ENCODE data around the gene PRPF6. TPM values are rescaled to one million over a fixed set of nuclear protein-coding genes. Genes with fewer than 3 reads are reported as not detected.
A peak's percentile ranks its signal among the peaks of the same experiment; 100 is the strongest.

Gene PRPF6
- total RNA-seq, 2 experiments from 2014 or later = 64.5 to 64.6 TPM

DNA sequence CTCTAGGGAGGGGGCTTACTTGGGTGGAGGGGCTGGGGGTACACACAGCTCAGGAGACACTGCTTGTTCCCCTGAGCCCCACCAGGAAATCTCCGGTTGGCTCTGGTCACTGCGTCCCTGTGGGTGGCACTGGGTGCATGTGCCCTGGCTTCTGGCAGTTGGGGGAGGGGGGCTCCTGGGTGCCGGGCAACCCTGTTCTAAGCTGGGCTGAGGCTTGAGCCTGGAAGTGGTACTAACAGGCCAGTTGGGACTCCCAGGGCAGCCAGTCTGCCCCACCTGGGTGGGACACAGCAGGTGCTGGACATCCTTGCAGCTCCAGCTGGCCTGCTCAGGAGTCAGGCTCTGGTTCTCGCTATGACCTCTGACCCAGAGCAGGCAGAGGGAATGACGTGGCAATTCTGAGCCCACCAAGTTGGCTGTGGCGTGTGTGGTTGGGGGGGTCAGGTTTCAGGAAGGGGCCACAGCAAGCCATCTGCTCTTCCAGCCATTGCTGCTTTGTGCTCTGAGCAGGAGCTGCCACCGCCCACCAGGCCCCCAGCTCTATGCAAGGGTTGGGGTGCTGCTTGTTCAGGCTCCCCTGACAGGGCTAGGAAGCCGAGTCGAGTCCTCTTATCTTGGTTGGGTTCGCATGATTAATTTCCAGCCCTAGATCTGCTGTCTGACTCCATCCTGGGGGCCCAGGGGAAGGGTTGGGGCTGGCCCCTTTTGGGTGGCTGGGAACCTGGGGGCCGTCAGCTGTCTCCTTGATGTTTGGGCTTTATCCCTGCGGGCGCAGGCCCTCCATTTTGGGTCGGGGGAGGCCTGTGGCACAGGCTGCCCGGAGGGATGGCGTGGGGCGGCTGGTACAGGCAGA, 55.6 kb downstream of the PRPF6 start:
- Mint-ChIP-seq H3K27me3 (peaks cover 3% of the 10 kb centered on the region), H3K36me3 (peaks cover 13% of the 10 kb centered on the region), H3K4me3 (no peak overlapping the region), H3K9me3 (no peaks in the 10 kb centered on the region), H3K27ac (peak overlapping the region; percentile 80), H3K4me1 (peaks cover 53% of the 10 kb centered on the region)
- DNase-seq = no peak

DNA sequence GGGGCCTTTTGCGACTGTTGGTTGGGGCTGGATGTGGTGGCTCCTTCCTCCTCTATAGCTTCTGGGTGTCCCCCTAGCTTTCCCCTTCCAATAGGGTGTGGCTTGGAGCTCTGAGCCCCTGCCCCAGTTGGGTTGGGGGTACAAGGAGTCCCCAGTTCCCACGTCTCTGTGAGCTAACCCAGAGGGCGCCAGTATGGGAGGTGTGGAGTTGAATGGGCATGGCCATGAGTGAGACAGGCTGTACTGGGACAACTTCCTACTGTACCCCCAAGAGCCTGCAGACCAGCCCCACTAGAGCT, 56.2 kb downstream of the PRPF6 start:
- Mint-ChIP-seq H3K27ac (peak overlapping the region; percentile 80), H3K27me3 (peaks cover 3% of the 10 kb centered on the region), H3K4me1 (peaks cover 54% of the 10 kb centered on the region), H3K36me3 (peaks cover 13% of the 10 kb centered on the region), H3K9me3 (no peaks in the 10 kb centered on the region), H3K4me3 (no peak overlapping the region)
- DNase-seq = no peak

DNA sequence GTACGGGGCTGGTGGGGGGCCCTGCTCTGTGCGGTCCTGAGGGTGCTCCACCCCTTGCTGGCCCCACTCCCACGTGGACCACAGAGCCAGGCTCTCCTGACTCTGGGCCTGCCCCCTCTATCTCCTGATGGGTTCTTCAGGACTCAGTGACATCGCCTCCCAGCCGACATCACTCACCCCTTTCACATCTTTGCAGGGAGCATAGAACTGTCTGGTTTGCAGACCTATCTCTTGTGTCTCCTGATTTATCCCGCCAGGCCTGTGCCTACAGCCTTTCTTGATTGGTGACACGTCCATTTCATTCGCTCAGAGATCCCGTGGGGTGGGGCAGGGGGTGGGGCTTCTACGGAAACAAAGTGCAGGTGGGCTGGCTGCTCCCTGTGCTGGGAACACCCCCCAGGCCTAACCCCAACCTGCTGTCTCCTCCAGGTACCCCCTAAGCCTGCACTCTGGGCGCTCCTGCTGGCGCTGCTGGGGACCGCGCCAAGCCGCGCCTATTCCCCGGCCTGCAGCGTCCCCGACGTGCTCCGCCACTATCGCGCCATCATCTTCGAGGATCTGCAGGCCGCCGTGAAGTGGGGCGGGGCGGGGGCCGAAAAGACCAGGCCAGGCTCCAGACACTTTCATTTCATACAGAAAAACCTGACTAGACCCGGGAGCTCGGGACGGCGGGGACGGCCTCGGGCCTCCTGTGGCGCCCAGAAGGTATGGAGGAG, 56.7 kb downstream of the PRPF6 start:
- Mint-ChIP-seq H3K4me3 (peak overlapping the region; percentile 40), H3K36me3 (peaks cover 11% of the 10 kb centered on the region), H3K27ac (peak overlapping the region; percentile 45), H3K9me3 (no peaks in the 10 kb centered on the region), H3K27me3 (peaks cover 3% of the 10 kb centered on the region), H3K4me1 (peaks cover 55% of the 10 kb centered on the region)
- DNase-seq = no peak

DNA sequence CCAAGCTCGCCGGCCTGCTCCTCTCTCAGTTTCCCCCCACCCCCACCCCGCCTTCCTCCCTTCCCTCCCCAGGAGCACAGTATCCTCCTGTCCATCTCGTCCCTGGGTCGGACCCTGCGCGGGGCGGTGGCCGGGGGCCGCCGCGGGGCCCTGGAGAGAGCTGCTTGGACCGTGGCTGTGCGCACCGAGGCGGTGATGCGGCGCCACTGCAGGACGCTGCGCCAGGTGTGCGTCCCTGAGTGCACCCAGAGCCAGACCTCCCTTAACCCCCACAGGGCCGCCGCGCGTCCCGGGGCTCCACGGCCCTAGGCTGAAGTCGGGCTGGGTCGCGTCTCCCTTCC, 57.3 kb downstream of the PRPF6 start:
- Mint-ChIP-seq H3K4me1 (peaks cover 55% of the 10 kb centered on the region), H3K36me3 (peaks cover 11% of the 10 kb centered on the region), H3K27me3 (peaks cover 3% of the 10 kb centered on the region), H3K9me3 (no peaks in the 10 kb centered on the region), H3K27ac (no peak overlapping the region), H3K4me3 (no peak overlapping the region)
- peak; percentile 46 for DNase-seq

DNA sequence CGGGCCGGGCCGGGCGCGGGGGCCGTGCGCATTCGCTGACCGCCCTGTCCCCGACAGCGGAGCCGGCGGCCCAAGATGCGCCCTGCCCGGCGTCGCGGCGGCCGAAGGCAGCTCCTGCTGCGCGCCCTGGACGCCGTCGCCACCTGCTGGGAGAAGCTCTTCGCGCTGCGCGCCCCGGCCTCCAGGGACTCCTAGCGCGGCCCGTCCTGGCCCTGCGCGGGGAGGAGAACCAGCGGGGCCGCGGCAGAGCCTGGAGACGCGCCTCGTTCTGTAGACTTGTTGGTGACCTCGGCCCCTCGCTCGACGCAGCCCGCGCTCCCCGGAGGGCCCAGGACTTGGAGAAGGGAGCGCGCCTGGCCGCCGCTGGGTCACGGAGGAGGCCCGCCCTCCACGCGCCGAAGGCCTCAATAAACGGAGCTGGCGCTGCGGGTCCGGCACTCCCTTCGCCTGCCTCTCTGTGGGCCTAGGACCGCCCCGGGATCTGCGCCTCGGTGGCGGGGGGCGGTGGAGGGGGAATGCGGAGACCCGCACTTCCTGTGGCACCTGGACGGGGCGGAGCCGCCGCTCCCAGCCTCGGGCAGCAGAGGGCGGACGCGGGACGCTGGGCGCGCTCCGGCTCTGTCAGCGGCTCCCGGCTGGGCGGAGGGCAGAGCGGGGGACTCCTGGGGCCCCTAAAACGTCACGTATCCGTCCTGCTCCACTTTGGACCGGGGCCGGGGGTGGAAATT, 57.8 kb downstream of the PRPF6 start:
- DNase-seq = peak; percentile 85
- no peaks in the 10 kb centered on the region for H3K9me3 Mint-ChIP-seq
- H3K4me1 Mint-ChIP-seq = peaks cover 54% of the 10 kb centered on the region
- peaks cover 7% of the 10 kb centered on the region for H3K36me3 Mint-ChIP-seq
- H3K4me3 Mint-ChIP-seq = peak overlapping the region; percentile 65
- no peak overlapping the region for H3K27ac Mint-ChIP-seq
- peaks cover 3% of the 10 kb centered on the region for H3K27me3 Mint-ChIP-seq

DNA sequence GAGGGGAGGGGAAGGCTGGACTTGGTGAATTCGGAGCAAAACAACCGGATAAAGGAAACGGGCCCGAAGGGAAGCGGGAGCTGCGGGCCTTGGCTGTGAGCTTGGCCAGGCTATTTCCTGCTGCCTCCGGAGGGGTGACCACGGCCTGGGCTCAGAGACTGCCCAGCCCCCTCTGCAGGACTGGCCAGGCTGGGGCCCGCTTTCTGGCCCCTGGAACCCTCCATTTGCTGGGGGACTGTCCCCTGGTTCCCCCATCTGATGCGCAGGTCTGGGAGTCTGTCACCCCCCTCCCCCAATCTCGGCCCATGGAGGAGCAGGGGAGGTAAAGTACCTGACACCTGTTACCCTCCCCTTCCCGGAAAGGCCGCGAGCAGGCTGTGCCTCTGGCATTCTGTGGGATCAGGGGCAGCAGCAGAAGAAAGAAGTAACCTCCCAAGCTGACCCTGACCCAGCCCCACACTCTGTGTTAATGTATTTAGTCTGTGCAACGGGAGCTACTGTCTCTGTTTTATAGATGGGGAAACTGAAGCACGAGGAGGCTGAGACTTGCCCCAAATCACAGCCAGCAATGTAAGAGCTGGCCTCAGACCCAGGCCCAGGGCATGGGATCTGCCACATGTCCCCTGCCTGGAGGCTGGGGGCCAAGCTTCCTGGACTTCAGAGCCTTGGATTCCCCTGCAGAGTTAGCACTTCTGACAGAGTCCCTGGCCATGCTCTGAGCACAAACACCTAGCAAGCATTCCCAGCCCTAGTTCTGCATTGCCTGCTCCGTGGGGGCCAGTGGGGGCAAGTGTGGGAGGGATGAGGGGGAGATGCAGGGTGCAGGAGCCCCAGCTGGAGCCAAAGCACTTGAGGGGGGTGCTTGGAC, 58.6 kb downstream of the PRPF6 start:
- Mint-ChIP-seq H3K36me3 (peaks cover 2% of the 10 kb centered on the region), H3K4me3 (peak overlapping the region; percentile 65), H3K9me3 (no peaks in the 10 kb centered on the region), H3K4me1 (peaks cover 47% of the 10 kb centered on the region), H3K27ac (no peak overlapping the region), H3K27me3 (peaks cover 3% of the 10 kb centered on the region)
- DNase-seq = no peak

DNA sequence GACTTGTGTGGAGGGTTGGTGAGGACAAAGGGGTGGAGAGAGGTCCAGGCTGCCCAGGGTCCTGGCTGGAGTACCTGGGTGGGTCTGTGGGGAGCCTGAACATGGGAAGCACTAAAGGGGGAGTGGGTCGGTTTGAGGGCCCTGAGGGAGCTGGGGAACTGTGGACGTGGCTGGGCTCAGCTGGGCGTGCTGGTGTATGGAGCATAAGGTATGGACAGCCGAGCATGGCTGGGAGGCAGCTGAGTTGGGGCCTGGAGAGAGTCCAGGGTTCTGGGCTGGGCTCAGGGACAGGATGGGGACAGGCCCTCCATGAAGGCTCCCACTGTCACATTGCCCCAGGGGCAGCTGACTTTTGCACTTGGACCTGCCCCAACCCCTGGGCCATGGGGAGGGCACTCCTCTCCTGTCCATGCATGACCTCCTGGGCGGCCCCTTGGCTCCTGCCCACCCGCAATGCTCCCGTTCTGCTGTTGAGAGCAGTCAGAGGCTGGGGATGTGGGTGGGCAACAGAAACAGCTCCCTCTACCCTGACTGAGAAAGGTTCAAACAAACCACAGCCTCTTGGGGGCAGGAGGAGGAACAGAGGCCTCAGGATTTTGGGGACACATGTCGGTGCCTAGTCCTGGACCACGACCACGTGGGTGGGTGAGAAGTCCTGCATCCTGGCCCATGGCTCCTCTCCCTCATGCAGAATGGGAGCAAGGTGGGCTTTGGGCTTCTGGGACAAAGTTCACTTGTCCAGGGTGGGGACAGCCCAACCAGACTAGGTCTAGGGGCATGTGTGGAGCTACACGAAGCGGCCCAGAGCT, 59.5 kb downstream of the PRPF6 start:
- Mint-ChIP-seq H3K4me3 (no peak overlapping the region), H3K9me3 (no peaks in the 10 kb centered on the region), H3K27me3 (peaks cover 3% of the 10 kb centered on the region), H3K36me3 (peaks cover 2% of the 10 kb centered on the region), H3K27ac (no peak overlapping the region), H3K4me1 (peaks cover 39% of the 10 kb centered on the region)
- DNase-seq = no peak

DNA sequence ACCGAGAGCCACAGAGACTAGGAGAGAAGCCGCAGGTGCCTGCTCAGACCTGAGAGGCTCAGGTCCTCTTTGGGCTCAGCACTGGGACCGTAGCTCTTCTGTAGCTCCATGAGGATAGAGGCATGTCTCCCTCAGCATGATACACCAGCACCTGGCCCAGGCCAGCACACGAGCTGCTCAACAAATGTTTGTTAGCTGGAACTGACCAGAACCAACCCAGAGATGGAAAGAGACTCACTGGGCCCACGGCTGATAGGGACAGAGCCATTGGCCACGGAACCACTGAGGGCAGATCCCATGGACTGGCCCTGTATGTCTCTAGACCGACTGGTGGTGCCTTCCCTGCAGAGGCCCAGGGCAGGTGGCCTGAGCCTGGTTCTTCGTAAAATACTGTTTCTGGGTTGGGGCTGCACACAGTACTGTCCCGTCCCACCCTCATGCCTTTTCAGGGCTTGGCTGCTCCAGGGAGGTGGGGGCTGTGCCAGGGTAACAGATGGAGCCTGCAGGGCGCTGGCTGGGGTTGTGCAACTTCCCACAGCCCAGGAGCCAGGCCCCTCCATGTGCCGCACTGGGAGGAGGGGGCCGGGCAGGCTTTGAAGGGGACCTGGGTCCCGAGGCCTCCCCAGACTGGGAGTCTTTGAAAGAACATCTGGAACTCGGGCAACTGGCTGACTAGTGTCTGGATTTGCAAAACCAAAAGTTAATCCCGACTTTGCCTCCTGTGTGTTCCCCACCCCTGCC, 60.3 kb downstream of the PRPF6 start:
- Mint-ChIP-seq H3K36me3 (peaks cover 2% of the 10 kb centered on the region), H3K27ac (peak overlapping the region; percentile 59), H3K9me3 (no peaks in the 10 kb centered on the region), H3K4me1 (peaks cover 36% of the 10 kb centered on the region), H3K4me3 (peak overlapping the region; percentile 83), H3K27me3 (peaks cover 4% of the 10 kb centered on the region)
- DNase-seq = no peak

DNA sequence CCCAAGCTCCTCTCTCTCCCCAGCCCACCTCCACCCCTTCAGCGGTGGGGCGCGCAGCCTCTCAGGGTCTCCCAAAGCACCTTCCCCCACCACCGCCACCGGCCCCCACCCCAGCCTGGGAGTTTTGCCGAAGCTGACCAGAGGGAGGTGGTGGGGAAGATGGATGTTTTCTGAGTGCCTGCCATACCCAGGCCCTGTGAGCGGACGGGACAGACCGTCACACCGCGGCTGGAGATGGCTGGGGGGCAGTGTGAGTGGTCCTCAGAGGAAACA, 60.8 kb downstream of the PRPF6 start:
- H3K27ac Mint-ChIP-seq = no peak overlapping the region
- peaks cover 2% of the 10 kb centered on the region for H3K36me3 Mint-ChIP-seq
- H3K4me1 Mint-ChIP-seq = peaks cover 31% of the 10 kb centered on the region
- H3K9me3 Mint-ChIP-seq = no peaks in the 10 kb centered on the region
- H3K4me3 Mint-ChIP-seq = peak overlapping the region; percentile 83
- no peak for DNase-seq
- peaks cover 9% of the 10 kb centered on the region for H3K27me3 Mint-ChIP-seq

DNA sequence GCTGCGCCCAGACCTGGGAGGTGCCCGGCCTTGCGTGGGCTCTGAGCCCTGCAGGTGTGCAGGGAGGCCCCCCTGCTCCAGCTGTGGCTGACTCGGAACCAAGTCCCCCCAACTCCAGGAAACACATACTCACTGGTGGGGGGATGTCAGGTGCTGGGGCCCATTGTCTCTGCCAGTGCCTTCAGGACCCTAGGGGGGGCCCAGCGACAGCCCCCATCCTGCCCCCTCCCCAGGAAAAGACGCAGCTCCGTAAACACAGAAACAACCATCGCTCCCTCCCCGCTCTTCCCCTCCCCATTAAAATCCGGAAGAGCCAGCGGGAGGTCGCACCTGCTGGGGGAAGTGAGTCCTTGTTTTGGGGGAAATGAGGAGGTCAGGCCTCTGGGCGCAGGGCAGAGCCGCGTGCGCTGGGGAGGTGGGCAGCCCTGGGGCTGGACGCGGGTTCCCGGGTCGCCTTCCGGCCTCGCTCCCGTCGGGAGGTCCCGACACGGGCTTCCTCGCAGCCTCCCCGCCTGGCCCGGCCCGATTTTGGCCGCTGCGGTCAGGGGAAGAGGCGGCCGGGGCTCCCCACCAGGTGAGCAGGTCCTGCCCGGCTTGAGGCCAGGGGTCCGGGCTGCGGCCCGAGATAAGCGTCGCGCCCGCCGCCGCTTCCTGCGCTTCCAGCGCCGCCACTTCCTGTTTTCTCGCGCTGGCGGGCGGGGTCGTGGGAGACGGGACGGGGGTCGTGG, 61.3 kb downstream of the PRPF6 start:
- H3K4me1 Mint-ChIP-seq = peaks cover 26% of the 10 kb centered on the region
- no peaks in the 10 kb centered on the region for H3K9me3 Mint-ChIP-seq
- H3K36me3 Mint-ChIP-seq = peaks cover 2% of the 10 kb centered on the region
- peaks cover 14% of the 10 kb centered on the region for H3K27me3 Mint-ChIP-seq
- H3K27ac Mint-ChIP-seq = peak overlapping the region; percentile 84
- H3K4me3 Mint-ChIP-seq = peak overlapping the region; percentile 83
- no peak for DNase-seq

DNA sequence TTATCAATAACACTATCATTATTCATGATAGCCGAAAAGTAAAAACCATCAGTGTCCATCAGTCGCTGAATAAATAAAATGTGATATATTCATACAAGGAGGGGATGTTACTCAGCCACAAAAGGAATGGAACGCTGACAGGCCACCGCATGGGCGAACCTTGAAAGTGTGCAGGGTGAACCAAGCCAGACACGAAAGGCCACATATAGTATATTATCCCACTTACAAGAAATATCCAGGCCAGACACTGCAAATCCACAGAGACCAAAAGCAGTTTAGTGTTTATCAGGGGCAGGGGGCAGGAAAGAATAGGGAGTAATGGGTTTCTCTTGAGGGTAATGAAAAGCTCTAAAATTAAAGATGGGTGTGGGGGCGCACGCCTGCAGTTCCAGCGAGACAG, 62.8 kb downstream of the PRPF6 start:
- no peak overlapping the region for H3K27ac Mint-ChIP-seq
- H3K36me3 Mint-ChIP-seq = no peaks in the 10 kb centered on the region
- H3K4me1 Mint-ChIP-seq = peaks cover 19% of the 10 kb centered on the region
- peaks cover 18% of the 10 kb centered on the region for H3K27me3 Mint-ChIP-seq
- H3K9me3 Mint-ChIP-seq = no peaks in the 10 kb centered on the region
- no peak for DNase-seq
- peak overlapping the region; percentile 48 for H3K4me3 Mint-ChIP-seq

DNA sequence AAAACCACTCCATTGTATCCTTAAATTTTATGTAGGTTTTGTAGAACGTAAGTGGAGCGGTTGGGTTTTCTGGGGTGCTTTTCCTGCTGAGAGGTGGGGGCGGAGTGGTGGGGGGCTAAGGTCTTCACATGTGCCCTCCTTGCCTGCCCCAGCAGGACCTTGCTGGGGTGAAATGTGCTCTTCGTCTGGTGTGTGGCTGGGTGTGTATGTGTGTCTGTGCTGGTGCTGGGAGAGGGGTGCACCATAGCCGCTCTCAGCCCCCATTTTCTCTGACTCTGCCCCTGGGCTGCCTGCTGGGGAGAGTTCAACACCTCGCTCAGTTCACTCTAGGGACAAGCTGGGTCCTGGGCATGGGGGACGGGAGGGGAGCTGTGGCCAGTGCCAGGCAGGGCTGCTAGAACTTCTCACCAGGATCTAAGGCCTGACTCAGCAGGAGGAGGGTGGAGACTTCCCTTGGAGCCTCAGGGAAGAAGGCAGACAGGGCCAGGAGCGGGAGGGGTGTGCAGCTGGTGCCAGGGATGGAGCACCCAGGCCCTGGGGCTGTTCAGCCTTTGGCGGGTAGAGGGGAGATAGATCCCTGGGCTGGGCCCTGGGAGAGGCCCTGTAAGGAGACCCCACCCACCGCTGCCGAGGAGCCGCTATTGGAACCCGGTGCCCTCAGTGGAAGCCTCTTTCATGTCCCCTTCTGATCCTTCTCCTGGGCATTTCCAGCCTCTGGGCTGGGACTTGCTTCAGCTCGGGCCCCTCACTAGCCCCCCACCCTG, 63.7 kb downstream of the PRPF6 start:
- no peak overlapping the region for H3K27ac Mint-ChIP-seq
- peaks cover 17% of the 10 kb centered on the region for H3K4me1 Mint-ChIP-seq
- H3K9me3 Mint-ChIP-seq = no peaks in the 10 kb centered on the region

More for the DNA sequence above, 63.7 kb downstream of the PRPF6 start:
- Mint-ChIP-seq H3K36me3 (no peaks in the 10 kb centered on the region), H3K4me3 (no peak overlapping the region), H3K27me3 (peaks cover 22% of the 10 kb centered on the region)
- no peak for DNase-seq
